ENCODE measurements around the gene TRIP11. TPM values are rescaled to one million over a fixed set of nuclear protein-coding genes. Genes with fewer than 3 reads are reported as not detected.

The TRIP11 gene
- total and polyA plus RNA-seq, 2 of the 13 experiments (the other 11 are each of a cell fraction or from before 2014, with no cell fraction given), result 10.9 to 32.8 TPM

GRCh38 chr14:91931478-91932088 lies 108.3 kb downstream of the TRIP11 start:
- FAIRE-seq, result no peak
- ATAC-seq, result no peak

More at GRCh38 chr14:91931478-91932088, 108.3 kb downstream of the TRIP11 start:
- in situ Hi-C loops (cut with HindIII; ENCODE audit: extremely low pct_ligation_motif_present, low pct_unique_long_range_greater_than_20kb), result no loop called here
- H3K27me3 ChIP-seq (ENCODE audit: control insufficient read depth in 1 of 2, insufficient read depth in 2 of 2, low read length in 2 of 2), result no peaks in the 10 kb centered on the region
- H3K36me3 ChIP-seq (replicated peaks in 1 of 2; ENCODE audit: control insufficient read depth in 1 of 2, insufficient read depth in 2 of 2, low read length in 2 of 2), result no peaks in the 10 kb centered on the region
- no peak overlapping the region for H2AFZ ChIP-seq (ENCODE audit: low read length)
- CTCF ChIA-PET (ENCODE audit: low intra/inter-chr PET ratio, low total read pairs), result no interaction called here
- TF ChIP-seq BCLAF1 (IDR thresholded peaks at IDR 0.05), result no peak
- no peak for TF ChIP-seq SCMH1 (CRISPR knock-in tag; IDR thresholded peaks at IDR 0.05; ENCODE audit: borderline replicate concordance)
- TF ChIP-seq ARNT (IDR thresholded peaks at IDR 0.05), result no peak
- TF ChIP-seq NFKBIZ (CRISPR knock-in tag; IDR thresholded peaks at IDR 0.05), result no peak
- no peak for TF ChIP-seq ZNF660 (CRISPR knock-in tag; IDR thresholded peaks at IDR 0.05; ENCODE audit: borderline replicate concordance, low read depth)
- no peak for TF ChIP-seq ZNF205 (CRISPR knock-in tag; IDR thresholded peaks at IDR 0.05)
- no peak for TF ChIP-seq CENPT (CRISPR knock-in tag; IDR thresholded peaks at IDR 0.05; ENCODE audit: low read depth)
- TF ChIP-seq RERE (CRISPR knock-in tag; IDR thresholded peaks at IDR 0.05; ENCODE audit: low read depth), result no peak
- no peak for TF ChIP-seq ZNF367 (CRISPR knock-in tag; IDR thresholded peaks at IDR 0.05; ENCODE audit: borderline replicate concordance)
- TF ChIP-seq ZNF44 (CRISPR knock-in tag; IDR thresholded peaks at IDR 0.05), result no peak
- TF ChIP-seq BCL6 (CRISPR knock-in tag; IDR thresholded peaks at IDR 0.05), result no peak
- no peak overlapping the region for H3K27ac ChIP-seq (ENCODE audit: extremely low read length, insufficient read depth, low read length)
- DNase-seq (ENCODE audit: low spot score), result no peak
- BruUV-seq (replicated peaks), result no TSS peak
- no peaks in the 10 kb centered on the region for H4K20me1 ChIP-seq (ENCODE audit: insufficient read depth, low read length)
- H3K9ac ChIP-seq (ENCODE audit: insufficient read depth, low read depth, low read length), result no peak overlapping the region
- POLR2A ChIA-PET, result no interaction called here
- no peaks in the 10 kb centered on the region for H3K79me2 ChIP-seq (ENCODE audit: insufficient read depth, low read length)
- no peaks in the 10 kb centered on the region for H3K9me3 ChIP-seq (ENCODE audit: low read length)
- H3K4me2 ChIP-seq (ENCODE audit: low read depth, low read length), result no peak overlapping the region
- H3K4me1 ChIP-seq (ENCODE audit: insufficient read depth, low read length), result peaks cover 14% of the 10 kb centered on the region
- intact Hi-C loops (cut with micrococcal nuclease; ENCODE audit: unreplicated experiment), result no loop called here
- WGBS (ENCODE audit: low lambda C conversion rate), result 90% methylated on average over 11 of the region's 11 CpGs
- H3K4me3 ChIP-seq (replicated peaks in 1 of 3; ENCODE audit: insufficient read depth in 1 of 3, low read depth in 2 of 3, low read length in 3 of 3), result no peak overlapping the region

Data from HepG2 (cell line).